ENCODE data around the gene MAML2.

The MAML2 gene

GRCh38 chr11:96241331-96241841 is 101.6 kb downstream of the MAML2 start:
- DNase-seq (ENCODE audit: low read depth, low spot score) = no peak

DNA sequence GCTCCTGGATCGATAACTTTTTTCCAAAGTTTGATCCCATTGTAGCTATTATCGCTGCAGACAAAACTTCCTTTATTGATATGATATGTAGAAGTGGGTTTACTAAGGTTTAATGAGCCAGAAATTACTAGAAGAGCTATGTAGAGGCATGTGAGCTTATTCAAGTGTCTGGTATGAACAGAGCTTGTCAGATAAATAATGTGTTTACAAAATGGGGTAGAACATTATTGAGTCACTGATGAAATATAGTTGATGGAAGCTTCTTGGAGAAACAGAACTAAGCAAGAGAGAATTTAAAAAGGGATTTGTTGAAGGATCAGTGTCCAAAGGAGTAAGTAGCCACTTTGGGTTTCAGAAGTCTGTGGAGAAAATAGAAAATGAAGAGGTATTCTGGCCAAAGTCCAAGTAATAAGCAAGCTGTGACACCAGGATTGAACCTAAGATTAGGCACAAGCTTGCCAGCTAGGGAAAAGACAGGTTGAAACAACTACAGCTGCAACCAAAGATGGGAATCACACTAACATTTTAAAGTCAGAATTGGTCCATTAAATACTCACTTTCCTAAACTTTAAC is 104.3 kb downstream of the MAML2 start:
- DNase-seq (ENCODE audit: low read depth, low spot score) = no peak

DNA sequence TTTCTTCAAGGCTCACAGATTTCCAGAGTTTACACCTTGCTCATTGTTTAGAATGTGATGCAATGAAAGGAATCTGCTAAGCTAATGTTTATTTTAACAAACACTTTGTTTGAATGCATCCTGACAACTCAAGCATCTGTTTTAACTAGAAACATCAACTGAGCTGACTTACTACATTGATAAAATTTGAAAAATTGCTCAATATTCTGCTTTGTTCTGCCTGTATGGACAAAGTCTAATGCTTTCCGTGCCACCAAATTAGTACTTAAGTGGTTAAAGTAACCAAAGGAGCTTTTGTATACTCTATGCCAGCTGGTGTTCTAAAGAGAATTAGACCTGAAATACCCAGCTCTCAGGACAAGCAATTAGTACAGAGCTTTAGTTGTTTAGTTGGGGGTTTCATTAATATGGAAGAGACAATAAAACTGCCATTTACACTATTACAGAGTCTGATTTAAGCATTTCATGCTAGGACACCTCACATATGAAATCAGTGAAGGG is 105.2 kb downstream of the MAML2 start:
- no peak for DNase-seq (ENCODE audit: low read depth, low spot score)

- no peak for DNase-seq (ENCODE audit: low read depth, low spot score)
Measured at GRCh38 chr11:96235751-96236150, 107.2 kb downstream of the MAML2 start.

- DNase-seq (ENCODE audit: low read depth, low spot score) = no peak
Measured at GRCh38 chr11:96234866-96235441, 108.0 kb downstream of the MAML2 start.

DNA sequence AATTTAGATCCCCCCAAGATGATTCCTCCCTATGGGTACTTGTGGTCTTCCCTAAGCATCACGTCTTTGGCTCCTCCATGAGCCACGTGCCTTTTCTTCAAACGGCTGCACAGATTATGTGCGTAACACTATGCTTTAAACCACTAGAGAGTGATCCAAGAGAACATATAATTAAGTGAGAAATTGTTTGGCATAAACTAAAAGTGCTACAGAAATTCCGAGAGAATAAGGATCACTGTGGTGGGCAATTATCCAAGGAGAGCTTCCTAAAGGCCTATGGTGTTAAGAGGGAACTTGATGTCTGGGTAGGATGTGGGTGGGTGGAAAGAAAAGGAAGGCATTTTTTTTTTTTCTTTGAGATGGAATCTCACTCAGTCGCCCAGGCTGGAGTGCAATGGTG is 110.9 kb downstream of the MAML2 start:
- no peak for DNase-seq (ENCODE audit: low read depth, low spot score)

GRCh38 chr11:96230686-96231085 is 112.3 kb downstream of the MAML2 start:
- no peak for DNase-seq (ENCODE audit: low read depth, low spot score)

DNA sequence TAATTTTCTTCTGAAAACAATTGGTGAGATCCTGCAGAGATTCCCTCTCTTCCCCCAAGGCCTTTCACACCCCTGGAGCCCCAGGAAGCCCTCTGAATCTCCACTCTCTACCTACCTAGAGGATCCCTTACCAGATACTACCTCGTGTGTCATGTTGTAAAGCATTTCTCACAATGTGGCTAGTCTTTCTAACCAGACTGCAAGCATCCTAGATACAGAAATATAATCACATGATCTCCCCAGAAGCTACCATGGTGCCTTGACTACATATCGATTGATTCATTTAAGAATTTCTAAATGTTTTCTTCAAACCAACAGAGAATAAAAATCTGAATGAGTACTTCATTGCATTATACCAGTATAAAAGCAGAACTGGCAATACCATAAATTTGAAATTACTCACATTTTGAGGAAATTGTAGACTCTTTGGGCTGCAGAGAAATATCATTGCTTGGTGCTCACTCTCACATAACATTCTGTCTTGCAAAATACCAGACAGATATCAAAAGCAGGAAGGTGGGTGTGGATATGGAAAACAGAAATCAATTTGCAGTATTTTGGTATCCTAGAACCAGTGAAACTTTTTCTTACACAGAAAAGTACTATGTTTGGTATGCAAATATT is 113.5 kb downstream of the MAML2 start:
- DNase-seq (ENCODE audit: low read depth, low spot score) = no peak

- no peak for DNase-seq (ENCODE audit: low read depth, low spot score)
Measured at GRCh38 chr11:96228910-96229309, 114.1 kb downstream of the MAML2 start.

DNA sequence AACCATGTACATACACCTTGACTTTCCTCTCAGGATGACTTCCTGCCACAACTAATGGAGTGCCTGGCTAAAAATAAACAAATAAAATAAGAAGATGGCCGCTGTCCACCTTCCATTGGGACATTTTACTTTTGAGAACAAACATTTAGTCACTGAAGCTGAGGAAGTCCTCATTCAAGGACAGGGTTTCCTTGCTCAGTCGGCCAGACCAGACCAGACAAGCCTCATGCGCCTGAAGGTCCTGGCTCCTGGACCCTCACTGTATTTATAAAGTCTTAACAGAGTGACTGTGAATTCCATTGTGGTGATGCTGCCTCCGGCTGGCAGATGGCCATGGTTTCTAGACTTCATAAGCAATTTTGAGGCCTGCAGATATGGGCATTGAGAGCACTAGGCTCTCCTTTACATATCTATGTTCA is 114.5 kb downstream of the MAML2 start:
- DNase-seq (ENCODE audit: low read depth, low spot score) = peak; percentile 91

DNA sequence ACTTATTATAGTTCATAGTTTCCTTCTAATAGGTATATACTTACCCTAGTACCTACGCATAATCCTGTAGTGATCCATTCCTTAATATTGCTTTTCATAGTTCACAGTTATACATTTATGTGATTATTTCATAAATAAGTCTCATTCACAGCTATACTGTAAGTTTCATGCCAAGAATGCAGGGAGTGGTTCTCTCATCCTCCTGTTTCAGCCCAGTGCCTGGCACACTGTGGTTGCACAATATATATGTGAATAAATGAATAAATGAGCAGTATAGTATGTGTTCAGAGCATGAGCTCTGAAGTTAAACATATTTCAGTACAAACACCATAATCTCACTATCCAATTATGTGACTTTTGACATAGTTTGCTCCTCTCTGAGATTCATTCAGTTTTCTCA is 115.8 kb downstream of the MAML2 start:
- DNase-seq (ENCODE audit: low read depth, low spot score) = no peak

DNA sequence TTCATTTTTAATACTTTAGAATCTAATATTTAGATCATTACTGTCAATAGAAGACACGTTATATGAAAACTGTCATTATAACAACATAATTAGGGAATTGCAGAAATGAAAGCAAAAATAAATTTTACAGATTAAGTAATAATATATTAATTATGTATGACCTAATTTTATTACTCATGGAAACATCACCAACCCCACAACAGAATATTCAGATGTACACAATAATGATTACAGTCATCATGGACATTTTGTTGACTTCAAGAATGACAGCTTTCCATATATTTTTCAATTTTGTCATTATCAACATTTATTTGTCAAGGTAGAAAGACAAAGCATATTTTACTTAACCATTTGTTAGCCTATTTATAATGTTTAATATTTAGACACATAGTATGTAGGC is 119.9 kb downstream of the MAML2 start:
- DNase-seq (ENCODE audit: low read depth, low spot score) = no peak

GRCh38 chr11:96222102-96222501 is 120.9 kb downstream of the MAML2 start:
- no peak for DNase-seq (ENCODE audit: low read depth, low spot score)

GRCh38 chr11:96221244-96222070 is 121.5 kb downstream of the MAML2 start:
- no peak for DNase-seq (ENCODE audit: low read depth, low spot score)

- DNase-seq (ENCODE audit: low read depth, low spot score) = no peak
Measured at GRCh38 chr11:96219981-96220623, 122.9 kb downstream of the MAML2 start.

- no peak for DNase-seq (ENCODE audit: low read depth, low spot score)
Measured at GRCh38 chr11:96218901-96219300, 124.1 kb downstream of the MAML2 start.

- no peak for DNase-seq (ENCODE audit: low read depth, low spot score)
Measured at GRCh38 chr11:96218006-96218405, 125.0 kb downstream of the MAML2 start.

GRCh38 chr11:96217206-96217605 is 125.8 kb downstream of the MAML2 start:
- DNase-seq (ENCODE audit: low read depth, low spot score) = no peak

DNA sequence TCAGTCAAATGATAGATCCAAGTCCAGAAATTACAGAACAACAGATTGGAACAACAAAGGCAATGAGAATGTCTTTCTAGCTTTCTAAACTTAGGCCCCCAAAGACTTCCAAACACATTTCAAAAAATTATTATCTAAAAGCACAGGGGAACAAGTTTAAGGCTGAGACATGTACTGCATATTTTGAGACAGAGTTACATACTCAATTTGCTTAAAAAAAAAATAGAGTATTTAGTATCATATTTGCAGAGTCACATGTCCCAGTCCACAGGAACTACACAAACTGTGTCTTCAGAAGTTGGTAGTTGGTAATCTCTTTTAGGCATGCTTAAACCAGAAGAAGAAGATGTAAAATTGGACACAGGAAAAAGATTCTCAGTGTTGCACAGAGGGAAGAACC is 127.2 kb downstream of the MAML2 start:
- DNase-seq (ENCODE audit: low read depth, low spot score) = no peak

DNA sequence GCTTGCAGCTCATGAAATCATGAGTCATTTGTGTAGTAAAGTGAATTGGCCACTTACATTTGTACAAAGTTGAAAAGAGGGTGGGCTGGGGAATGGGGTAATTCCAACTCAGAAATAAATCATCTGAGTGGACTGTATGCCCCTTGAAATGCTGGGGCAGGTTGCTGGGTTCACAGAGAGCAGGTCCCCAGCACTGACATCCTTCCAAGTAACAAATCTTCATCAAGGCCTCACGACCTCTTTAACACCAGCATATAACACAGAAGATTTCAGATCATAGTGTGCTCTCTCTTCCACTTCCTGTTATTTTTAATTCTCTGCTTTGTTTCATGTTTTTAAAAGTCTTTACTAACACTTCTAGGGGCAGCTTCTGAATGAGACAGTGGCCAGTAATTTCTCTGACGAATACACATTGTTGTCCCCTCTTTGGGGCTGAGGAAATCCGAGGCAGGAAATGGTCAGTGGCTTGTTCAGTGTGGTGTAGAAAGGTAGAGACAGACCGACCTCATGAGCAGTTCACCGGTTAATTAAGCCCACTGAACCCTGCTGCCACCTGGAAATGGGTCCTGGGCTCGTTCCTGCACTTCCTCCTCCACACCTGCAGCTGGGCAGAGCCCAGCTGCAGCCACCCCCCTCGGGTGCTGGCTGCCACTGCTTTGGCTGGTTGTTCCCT is 127.7 kb downstream of the MAML2 start:
- DNase-seq (ENCODE audit: low read depth, low spot score) = no peak

- no peak for DNase-seq (ENCODE audit: low read depth, low spot score)
Measured at GRCh38 chr11:96214777-96215109, 128.3 kb downstream of the MAML2 start.

Measured in smooth muscle cell of the brain vasculature (primary cell).